H1 (cell line): ENCODE data around the gene TGFBRAP1. TPM values are rescaled to one million over a fixed set of nuclear protein-coding genes. Genes with fewer than 3 reads are reported as not detected.

Source experiments
- CTCF ChIA-PET: fragments of 300-600 bp; sonication (Branson Sonifier 250); formaldehyde crosslinking; loops from one replicate; lab custom pipeline; 2021; ENCODE audit not compliant: partially characterized antibody; lab: Charles Lee
- POLR2A ChIA-PET: fragments of 300-600 bp; sonication (Branson Sonifier 250); formaldehyde crosslinking; loops from one replicate; lab custom pipeline; 2021; ENCODE audit warnings: inconsistent platforms; ENCODE audit not compliant: partially characterized antibody; lab: Charles Lee
- DNase-seq, 2 experiments: peaks; one replicate each; pipeline versions ENCODE4 v3.0.0 to v3.0.0-alpha.2; 2010 to 2022; ENCODE audit warnings: low spot score in 2 of 2, low read depth in 1 of 2, mixed read lengths in 1 of 2
- FAIRE-seq: peaks from 2 replicates; lab custom pipeline; 2011; peaks lifted over from hg19 to GRCh38; lab: Jason Lieb, UNC
- H2AFZ ChIP-seq: 2 replicates; pipeline ENCODE4 v1.8.1; 2012; ENCODE audit warnings: low read length, inconsistent platforms
- H2AK5ac ChIP-seq: 2 replicates; pipeline ENCODE4 v1.6.1; 2013; ENCODE audit warnings: low read depth, low read length
- H2BK120ac ChIP-seq: replicated peaks from 2 replicates; pipeline ENCODE3; 2013; ENCODE audit warnings: low read depth, low read length, inconsistent platforms
- H2BK12ac ChIP-seq: 2 replicates; pipeline ENCODE4 v1.6.1; 2013; ENCODE audit warnings: low read depth, low read length
- H2BK15ac ChIP-seq: 2 replicates; pipeline ENCODE4 v1.6.1; 2013; ENCODE audit warnings: low read length
- H2BK20ac ChIP-seq: 2 replicates; pipeline ENCODE4 v1.6.1; 2013; ENCODE audit warnings: low read length
- H2BK5ac ChIP-seq: 2 replicates; pipeline ENCODE4 v1.6.1; 2013; ENCODE audit warnings: low read depth, low read length
- H3K14ac ChIP-seq: 2 replicates; pipeline ENCODE4 v1.6.1; 2013; ENCODE audit warnings: inconsistent platforms; ENCODE audit not compliant: insufficient read length
- H3K18ac ChIP-seq: 2 replicates; pipeline ENCODE4 v1.6.1; 2013; ENCODE audit warnings: low read length; ENCODE audit errors: extremely low read depth
- H3K23ac ChIP-seq: 2 replicates; pipeline ENCODE4 v1.6.1; 2013; ENCODE audit warnings: inconsistent platforms; ENCODE audit not compliant: insufficient read length
- H3K23me2 ChIP-seq: 2 replicates; pipeline ENCODE4 v1.6.1; 2013; ENCODE audit warnings: low read depth, low read length
- H3K27ac ChIP-seq: 2 replicates; pipeline ENCODE4 v1.6.1; 2011; ENCODE audit warnings: low read depth, low read length, inconsistent platforms
- H3K27me3 ChIP-seq, 4 experiments: replicated peaks in 1 of 4; 1 replicate in 1 of 4; 2 replicates in 3 of 4; pipeline versions ENCODE4 v1.6.1 to v1.8.1; 2011 to 2013; ENCODE audit warnings: low read length in 3 of 4, mild to moderate bottlenecking in 3 of 4, inconsistent platforms in 2 of 4, mixed read lengths in 2 of 4, moderate library complexity in 1 of 4; ENCODE audit not compliant: control insufficient read depth in 3 of 4, insufficient read depth in 3 of 4; ENCODE audit errors: extremely low read depth in 1 of 4
- H3K36me3 ChIP-seq, 4 experiments: 2 replicates each; pipeline versions ENCODE4 v1.6.1 to v1.8.1; 2011 to 2013; ENCODE audit warnings: mild to moderate bottlenecking in 4 of 4, low read length in 3 of 4, moderate library complexity in 2 of 4, control low read depth in 1 of 4, inconsistent platforms in 1 of 4; ENCODE audit not compliant: insufficient read depth in 4 of 4, control insufficient read depth in 2 of 4
- H3K4ac ChIP-seq: replicated peaks from 2 replicates; pipeline ENCODE3; 2013; ENCODE audit warnings: low read length, low read depth, mixed read lengths, inconsistent platforms; ENCODE audit not compliant: insufficient read length
- H3K4me1 ChIP-seq, 4 experiments: replicated peaks in 1 of 4; 1 replicate in 1 of 4; 2 replicates in 3 of 4; pipeline versions ENCODE4 v1.6.1 to v1.8.1; 2011 to 2013; ENCODE audit warnings: low read length in 3 of 4, inconsistent platforms in 2 of 4, mixed read lengths in 1 of 4; ENCODE audit not compliant: insufficient read depth in 4 of 4, control insufficient read depth in 3 of 4
- H3K4me2 ChIP-seq, 2 experiments: 2 replicates each; pipeline versions ENCODE4 v1.6.1 to v1.8.1; 2011 to 2013; ENCODE audit warnings: low read depth in 2 of 2, low read length in 2 of 2, control low read depth in 1 of 2, inconsistent platforms in 1 of 2, mild to moderate bottlenecking in 1 of 2; ENCODE audit not compliant: insufficient read depth in 1 of 2
- H3K4me3 ChIP-seq, 4 experiments: fragments of 200-600, 300-600 bp in 1 of 4; sonication (generic), shearing (Covaris generic), sonication (Bioruptor Twin) in 1 of 4; 2 replicates each; pipeline versions ENCODE4 v1.5.1 to v1.8.1; 2011 to 2016; ENCODE audit warnings: low read length in 4 of 4, low read depth in 3 of 4, control low read depth in 2 of 4, inconsistent platforms in 2 of 4, mild to moderate bottlenecking in 2 of 4, mixed read lengths in 1 of 4, moderate library complexity in 1 of 4; ENCODE audit not compliant: insufficient read depth in 2 of 4; ENCODE audit errors: extremely low read depth in 1 of 4
- H3K56ac ChIP-seq: replicated peaks from 2 replicates; pipeline ENCODE3; 2013; ENCODE audit warnings: low read depth, mild to moderate bottlenecking, mixed read lengths, low read length, inconsistent platforms; ENCODE audit not compliant: insufficient read length
- H3K79me1 ChIP-seq: 2 replicates; pipeline ENCODE4 v1.6.1; 2013; ENCODE audit warnings: low read depth, low read length, control low read depth
- H3K79me2 ChIP-seq, 2 experiments: 2 replicates each; pipeline versions ENCODE4 v1.6.1 to v1.8.1; 2012 to 2013; ENCODE audit warnings: low read length in 2 of 2, mild to moderate bottlenecking in 2 of 2, inconsistent platforms in 1 of 2; ENCODE audit not compliant: insufficient read depth in 2 of 2, control insufficient read depth in 1 of 2
- H3K9ac ChIP-seq, 4 experiments: replicated peaks in 1 of 4; 1 replicate in 1 of 4; 2 replicates in 3 of 4; pipeline versions ENCODE4 v1.6.1 to v1.8.1; 2011 to 2013; ENCODE audit warnings: low read depth in 3 of 4, low read length in 3 of 4, control low read depth in 2 of 4, mild to moderate bottlenecking in 2 of 4, moderate library complexity in 2 of 4, inconsistent platforms in 1 of 4; ENCODE audit errors: extremely low read depth in 1 of 4
- H3K9me3 ChIP-seq, 2 experiments: 2 replicates each; pipeline versions ENCODE4 v1.6.1 to v1.8.1; 2012 to 2013; ENCODE audit warnings: mild to moderate bottlenecking in 2 of 2, moderate library complexity in 2 of 2, control low read depth in 1 of 2, inconsistent platforms in 1 of 2, low read depth in 1 of 2, low read length in 1 of 2, mixed read lengths in 1 of 2; ENCODE audit not compliant: insufficient read depth in 2 of 2
- H4K20me1 ChIP-seq, 2 experiments: replicated peaks in 1 of 2; 2 replicates each; pipeline versions ENCODE3 to v1.8.1; 2011 to 2013; ENCODE audit warnings: inconsistent platforms in 2 of 2, low read length in 2 of 2, mild to moderate bottlenecking in 1 of 2; ENCODE audit not compliant: insufficient read depth in 2 of 2, control insufficient read depth in 1 of 2
- H4K5ac ChIP-seq: 2 replicates; pipeline ENCODE4 v1.6.1; 2013; ENCODE audit warnings: low read length, low read depth, mixed read lengths, inconsistent platforms; ENCODE audit not compliant: insufficient read length
- H4K8ac ChIP-seq: 2 replicates; pipeline ENCODE4 v1.8.0; 2013; ENCODE audit warnings: mild to moderate bottlenecking, moderate library complexity, low read length, inconsistent platforms; ENCODE audit not compliant: insufficient read depth; ENCODE audit errors: extremely low read depth
- H4K91ac ChIP-seq: replicated peaks from 2 replicates; pipeline ENCODE3; 2013; ENCODE audit warnings: low read length, mixed read lengths, inconsistent platforms; ENCODE audit not compliant: insufficient read length
- ASH2L ChIP-seq: fragments of 200-600, 300-600 bp; sonication (generic); IDR thresholded peaks from one replicate; pipeline ENCODE4 v1.7.1; 2017; ENCODE audit warnings: low read length
- EGR1 ChIP-seq: IDR thresholded peaks from 2 replicates; pipeline ENCODE4 v1.6.1; 2011; ENCODE audit warnings: low read depth, low read length, borderline replicate concordance
- EZH2 ChIP-seq: fragments of 200-600 bp; sonication (generic); IDR thresholded peaks from 2 replicates; pipeline ENCODE4 v1.7.1; 2012; ENCODE audit warnings: low read depth, mild to moderate bottlenecking, moderate library complexity, low read length, inconsistent platforms; ENCODE audit not compliant: severe bottlenecking
- HDAC2 ChIP-seq, 2 experiments: fragments of 300-600 bp in 1 of 2; sonication (generic) in 1 of 2; IDR thresholded peaks; 2 replicates each; pipeline ENCODE4 v1.6.1; 2011 to 2012; ENCODE audit warnings: low read depth in 2 of 2, low read length in 2 of 2, mild to moderate bottlenecking in 2 of 2, moderate library complexity in 2 of 2, borderline replicate concordance in 1 of 2, inconsistent platforms in 1 of 2
- NRF1 ChIP-seq: IDR thresholded peaks from 2 replicates; pipeline ENCODE4 v1.6.1; 2011; ENCODE audit warnings: mild to moderate bottlenecking, low read depth, low read length, improper control_type of control experiment
- RNF2 ChIP-seq: fragments of 200-900, 300-1000 bp; sonication (generic); IDR thresholded peaks from 2 replicates; pipeline ENCODE4 v1.7.1; 2016; ENCODE audit warnings: borderline replicate concordance, low read depth, mild to moderate bottlenecking, antibody characterized with exemption, low read length; ENCODE audit not compliant: poor library complexity, severe bottlenecking; ENCODE audit errors: missing control alignments
- WGBS, 2 experiments: shearing (Covaris generic) in 1 of 2; methylation state at CpG; one replicate each; pipeline versions ENCODE4 v1.1.6 to v1.1.7; 2013 to 2015; ENCODE audit warnings: low lambda C conversion rate in 2 of 2, mixed read lengths in 2 of 2, inconsistent platforms in 1 of 2, low coverage in 1 of 2, missing lambda C conversion rate in 1 of 2; ENCODE audit not compliant: insufficient replicate concordance in 2 of 2, insufficient coverage in 1 of 2, insufficient read length in 1 of 2; ENCODE audit errors: extremely low coverage in 1 of 2, missing lambda C conversion rate in 1 of 2; 5-methylcytosine and 5-hydroxymethylcytosine counted together
- polyA plus RNA-seq, 7 experiments: library from polyadenylated mRNA; depleted of rRNA in 3 of 7; stranded (reverse) in 5 of 7; unstranded in 2 of 7; fragments of >200 nt in 5 of 7; fragments of 200-250 nt in 2 of 7; gene quantifications; 1 replicate in 5 of 7; 2 replicates in 1 of 7; 4 replicates in 1 of 7; pipeline versions ENCODE4 v1.2.1 to v1.2.3, GENCODE V29; 2011 to 2013; ENCODE audit warnings: missing spikeins in 2 of 7, mixed read lengths in 2 of 7
- total RNA-seq: library from RNA; stranded (reverse); fragmentation: NEBNext Ultra II Directional; extraction: Animal tissue kit (Norgen Biotek cat#: 25700); gene quantifications from 2 replicates; pipeline ENCODE4 v1.2.1, GENCODE V29; 2021
- TF ChIP-seq, protein P1 (sequence below): IDR thresholded peaks from 2 replicates; pipeline ENCODE4 v1.6.1; 2011; ENCODE audit warnings: low read depth, mild to moderate bottlenecking, low read length; ENCODE audit not compliant: insufficient read depth

TGFBRAP1 gene
- total and polyA plus RNA-seq, 2 of the 8 experiments (the other 6 are each of a cell fraction or from before 2014, with no cell fraction given), result 11.2 to 20.2 TPM

DNA sequence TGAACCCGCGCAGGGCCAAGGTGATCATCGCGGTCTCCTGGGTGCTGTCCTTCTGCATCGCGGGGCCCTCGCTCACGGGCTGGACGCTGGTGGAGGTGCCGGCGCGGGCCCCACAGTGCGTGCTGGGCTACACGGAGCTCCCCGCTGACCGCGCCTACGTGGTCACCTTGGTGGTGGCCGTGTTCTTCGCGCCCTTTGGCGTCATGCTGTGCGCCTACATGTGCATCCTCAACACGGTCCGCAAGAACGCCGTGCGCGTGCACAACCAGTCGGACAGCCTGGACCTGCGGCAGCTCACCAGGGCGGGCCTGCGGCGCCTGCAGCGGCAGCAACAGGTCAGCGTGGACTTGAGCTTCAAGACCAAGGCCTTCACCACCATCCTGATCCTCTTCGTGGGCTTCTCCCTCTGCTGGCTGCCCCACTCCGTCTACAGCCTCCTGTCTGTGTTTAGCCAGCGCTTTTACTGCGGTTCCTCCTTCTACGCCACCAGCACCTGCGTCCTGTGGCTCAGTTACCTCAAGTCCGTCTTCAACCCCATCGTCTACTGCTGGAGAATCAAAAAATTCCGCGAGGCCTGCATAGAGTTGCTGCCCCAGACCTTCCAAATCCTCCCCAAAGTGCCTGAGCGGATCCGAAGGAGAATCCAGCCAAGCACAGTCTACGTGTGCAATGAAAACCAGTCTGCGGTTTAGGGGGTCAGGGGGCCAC lies 87.1 kb downstream of the TGFBRAP1 start:
- Histone ChIP-seq H3K27me3 (no peaks in the 10 kb centered on the region; a peak in 1 of 7 replicates), H2AK5ac (no peak overlapping the region), H2AFZ (no peak overlapping the region), H2BK15ac (peak overlapping the region; percentile 51; the same call in 1 of the 2 replicates), H4K5ac (no peak overlapping the region), H2BK20ac (no peak overlapping the region), H2BK12ac (no peak overlapping the region), H2BK5ac (no peak overlapping the region), H3K36me3 (no peaks in the 10 kb centered on the region), H3K4me3 (no peak overlapping the region), H3K27ac (no peak overlapping the region), H4K91ac (no peak overlapping the region), H3K79me2 (no peaks in the 10 kb centered on the region), H3K23ac (no peak overlapping the region), H3K4ac (no peak overlapping the region), H3K9ac (no peak overlapping the region), H3K56ac (no peak overlapping the region), H2BK120ac (no peak overlapping the region), H4K8ac (no peak overlapping the region), H3K9me3 (no peaks in the 10 kb centered on the region; a peak in 1 of 4 replicates), H3K4me1 (peaks cover 0 to 2% (median 1%) of the 10 kb centered on the region in 4 experiments; a peak in 2 of 7 replicates), H3K4me2 (no peak overlapping the region), H4K20me1 (no peaks in the 10 kb centered on the region), H3K18ac (no peak overlapping the region), H3K14ac (no peak overlapping the region), H3K79me1 (no peaks in the 10 kb centered on the region), H3K23me2 (no peaks in the 10 kb centered on the region)
- ChIA-PET POLR2A (no interaction called here), CTCF (interaction anchor here (0.8 to 16.9 kb wide), 20 partner anchors 8 to 144 kb away, joined by 3 to 541 read pairs (median 6); no protein-coding TSS in a partner anchor)
- DNase-seq (no peak), FAIRE-seq (no peak)
- 93% methylated on average over 43 of the region's 50 CpGs; no CpG with 5 or more reads in 1 of the 2 experiments for WGBS, 2 experiments
- TF ChIP-seq, protein P1, sequence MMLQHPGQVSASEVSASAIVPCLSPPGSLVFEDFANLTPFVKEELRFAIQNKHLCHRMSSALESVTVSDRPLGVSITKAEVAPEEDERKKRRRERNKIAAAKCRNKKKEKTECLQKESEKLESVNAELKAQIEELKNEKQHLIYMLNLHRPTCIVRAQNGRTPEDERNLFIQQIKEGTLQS, result no peak
- TF ChIP-seq RNF2, result no peak
- TF ChIP-seq NRF1, result no peak
- TF ChIP-seq ASH2L, result no peak
- TF ChIP-seq EZH2, result no peak
- no peak for TF ChIP-seq HDAC2 (IDR thresholded peaks at IDR 0.05; ENCODE audit: borderline replicate concordance in 1 of 2, low read depth in 2 of 2, low read length in 2 of 2)
- no peak for TF ChIP-seq EGR1
